ENCODE results near the gene TPBGL. TPM values are rescaled to one million over a fixed set of nuclear protein-coding genes. Genes with fewer than 3 reads are reported as not detected.

The TPBGL gene
- total and polyA plus RNA-seq, 2 of the 4 experiments (the other 2 are of a cell fraction): not detected

DNA sequence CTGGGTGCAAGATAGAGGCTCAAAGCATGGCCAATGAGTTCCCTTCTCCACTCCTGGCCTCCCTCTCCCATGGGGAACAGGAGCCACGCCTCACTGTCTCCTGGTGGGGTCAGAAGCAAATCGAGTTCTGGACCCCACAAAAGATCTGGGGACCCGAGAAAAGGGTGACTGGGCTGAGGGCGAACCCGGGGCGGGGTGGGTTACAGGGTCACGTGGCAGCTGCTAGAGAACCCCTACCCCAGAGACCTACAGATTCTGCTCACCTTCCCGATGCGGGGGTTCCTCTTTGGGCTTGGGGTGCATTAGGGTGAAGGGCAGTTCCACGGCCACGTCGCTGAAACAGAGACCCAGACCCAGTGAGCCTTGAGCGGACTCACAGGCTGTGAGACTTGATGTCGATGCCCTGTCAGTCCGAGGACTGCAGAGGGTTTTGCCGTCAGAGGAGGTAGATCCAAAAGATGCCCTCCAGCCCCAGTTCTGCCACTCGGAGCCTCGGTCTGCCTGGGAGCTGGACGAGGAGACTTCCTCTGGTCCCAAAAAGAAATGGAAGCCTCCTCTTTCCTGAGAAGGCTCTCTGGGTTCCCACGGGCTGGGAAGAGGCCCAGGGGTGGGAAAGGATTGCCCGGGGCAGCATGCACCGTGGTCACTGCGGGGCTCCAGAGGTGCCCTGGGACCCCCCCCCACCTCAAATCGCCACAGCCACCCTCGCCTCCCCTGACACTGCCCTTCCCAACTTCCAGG is 28.2 kb downstream of the TPBGL start:
- Histone ChIP-seq H3K18ac (ENCODE audit: low read depth, low read length) (no peak overlapping the region), H2BK5ac (ENCODE audit: low read depth, low read length, poor library complexity, severe bottlenecking) (no peak overlapping the region), H3K9me3 (ENCODE audit: control insufficient read depth, insufficient read depth, low read length) (no peaks in the 10 kb centered on the region), H3K4me2 (ENCODE audit: low read depth, low read length) (no peak overlapping the region), H3K79me1 (ENCODE audit: low read depth in 1 of 2, low read length in 2 of 2) (no peaks in the 10 kb centered on the region), H2AK9ac (replicated peaks; ENCODE audit: low read depth, low read length, poor library complexity) (no peak overlapping the region), H3K4ac (ENCODE audit: low read depth, low read length) (no peak overlapping the region), H2BK120ac (ENCODE audit: low read depth, low read length) (no peak overlapping the region), H3K23ac (ENCODE audit: low read depth, low read length) (no peak overlapping the region), H3K4me3 (ENCODE audit: insufficient read depth, low read depth, low read length) (no peak overlapping the region), H3K4me1 (ENCODE audit: control insufficient read depth, insufficient read depth, low read length) (no peaks in the 10 kb centered on the region; the same call in 1 of the 2 replicates), H3K27ac (ENCODE audit: insufficient read depth, low read length) (no peak overlapping the region), H3K14ac (replicated peaks; ENCODE audit: low read depth, low read length) (no peak overlapping the region), H4K20me1 (ENCODE audit: insufficient read depth, low read length) (no peaks in the 10 kb centered on the region; the same call in 1 of the 2 replicates), H2BK15ac (ENCODE audit: low read depth, low read length) (no peak overlapping the region), H3K27me3 (ENCODE audit: control insufficient read depth, insufficient read depth, low read length) (peaks cover under 1% of the 10 kb centered on the region; the same call in 1 of the 2 replicates), H3K36me3 (ENCODE audit: control insufficient read depth, insufficient read depth, low read length) (peaks cover 9% of the 10 kb centered on the region; the same call in 1 of the 2 replicates), H4K5ac (ENCODE audit: low read depth, low read length) (no peak overlapping the region), H3K9me1 (ENCODE audit: insufficient read depth, low read length) (no peaks in the 10 kb centered on the region; the same call in 1 of the 2 replicates), H3K56ac (ENCODE audit: extremely low read depth, insufficient read depth, low read length) (no peak overlapping the region), H4K8ac (ENCODE audit: low read depth in 2 of 2, low read length in 2 of 2) (no peak overlapping the region), H3K9ac (ENCODE audit: low read depth, low read length) (no peak overlapping the region), H4K91ac (ENCODE audit: insufficient read depth, low read depth, low read length) (no peak overlapping the region), H2AK5ac (ENCODE audit: low read depth, low read length) (no peak overlapping the region), H2AFZ (replicated peaks; ENCODE audit: low read length, poor library complexity) (no peak overlapping the region), H2BK20ac (ENCODE audit: low read depth, low read length) (no peak overlapping the region)
- POLR2A ChIA-PET (ENCODE audit: unreplicated experiment): no interaction called here
- ATAC-seq (ENCODE audit: low read depth) (no peak), DNase-seq (no peak)
- intact Hi-C loops (cut with micrococcal nuclease): no loop called here
- 97% methylated on average over 6 of the region's 25 CpGs; no CpG with 5 or more reads in 1 of the 2 experiments for WGBS, 2 experiments (ENCODE audit: extremely low coverage in 2 of 2, insufficient read length in 1 of 2)
- in situ Hi-C loops (cut with MboI; ENCODE audit: low sequenced_read_pairs): no loop called here
- no TSS peak for BruUV-seq (replicated peaks)
- CTCF ChIA-PET: interaction anchor here (0.6 kb wide), 1 partner anchor 20 kb away, joined by 6 read pairs; no protein-coding TSS in a partner anchor
- dilution Hi-C loops (cut with HindIII; ENCODE audit: low sequenced_read_pairs, unreplicated experiment): no loop called here
- TF ChIP-seq RCOR1 (IDR thresholded peaks at IDR 0.05; ENCODE audit: insufficient replicate concordance, low read length) (no peak), MAFK (IDR thresholded peaks at IDR 0.05; ENCODE audit: low read depth, low read length) (no peak), CHD1 (IDR thresholded peaks at IDR 0.05; ENCODE audit: low read depth, low read length) (no peak), MAZ (IDR thresholded peaks at IDR 0.05; ENCODE audit: borderline replicate concordance, low read depth, low read length) (no peak), CEBPB (IDR thresholded peaks at IDR 0.05; ENCODE audit: low read depth, low read length) (no peak), POLR2A (IDR thresholded peaks at IDR 0.05; ENCODE audit: low read depth, low read length) (no peak), RAD21 (IDR thresholded peaks at IDR 0.05; ENCODE audit: low read length) (no peak), SMC3 (IDR thresholded peaks at IDR 0.05; ENCODE audit: low read depth, low read length) (no peak), RFX5 (IDR thresholded peaks at IDR 0.05; ENCODE audit: low read depth, low read length) (no peak), NFE2L2 (IDR thresholded peaks at IDR 0.05; ENCODE audit: low read depth, low read length) (no peak), FOS (IDR thresholded peaks at IDR 0.05; ENCODE audit: low read depth, low read length) (no peak), MXI1 (IDR thresholded peaks at IDR 0.05; ENCODE audit: borderline replicate concordance, low read depth, low read length) (no peak)
- TF ChIP-seq, protein P1, sequence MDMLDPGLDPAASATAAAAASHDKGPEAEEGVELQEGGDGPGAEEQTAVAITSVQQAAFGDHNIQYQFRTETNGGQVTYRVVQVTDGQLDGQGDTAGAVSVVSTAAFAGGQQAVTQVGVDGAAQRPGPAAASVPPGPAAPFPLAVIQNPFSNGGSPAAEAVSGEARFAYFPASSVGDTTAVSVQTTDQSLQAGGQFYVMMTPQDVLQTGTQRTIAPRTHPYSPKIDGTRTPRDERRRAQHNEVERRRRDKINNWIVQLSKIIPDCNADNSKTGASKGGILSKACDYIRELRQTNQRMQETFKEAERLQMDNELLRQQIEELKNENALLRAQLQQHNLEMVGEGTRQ (IDR thresholded peaks at IDR 0.05; ENCODE audit: low read depth, low read length): no peak
- TF ChIP-seq, protein P2, sequence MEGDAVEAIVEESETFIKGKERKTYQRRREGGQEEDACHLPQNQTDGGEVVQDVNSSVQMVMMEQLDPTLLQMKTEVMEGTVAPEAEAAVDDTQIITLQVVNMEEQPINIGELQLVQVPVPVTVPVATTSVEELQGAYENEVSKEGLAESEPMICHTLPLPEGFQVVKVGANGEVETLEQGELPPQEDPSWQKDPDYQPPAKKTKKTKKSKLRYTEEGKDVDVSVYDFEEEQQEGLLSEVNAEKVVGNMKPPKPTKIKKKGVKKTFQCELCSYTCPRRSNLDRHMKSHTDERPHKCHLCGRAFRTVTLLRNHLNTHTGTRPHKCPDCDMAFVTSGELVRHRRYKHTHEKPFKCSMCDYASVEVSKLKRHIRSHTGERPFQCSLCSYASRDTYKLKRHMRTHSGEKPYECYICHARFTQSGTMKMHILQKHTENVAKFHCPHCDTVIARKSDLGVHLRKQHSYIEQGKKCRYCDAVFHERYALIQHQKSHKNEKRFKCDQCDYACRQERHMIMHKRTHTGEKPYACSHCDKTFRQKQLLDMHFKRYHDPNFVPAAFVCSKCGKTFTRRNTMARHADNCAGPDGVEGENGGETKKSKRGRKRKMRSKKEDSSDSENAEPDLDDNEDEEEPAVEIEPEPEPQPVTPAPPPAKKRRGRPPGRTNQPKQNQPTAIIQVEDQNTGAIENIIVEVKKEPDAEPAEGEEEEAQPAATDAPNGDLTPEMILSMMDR (conservative IDR thresholded peaks at IDR 0.05; ENCODE audit: low read depth, low read length): no peak
- TF ChIP-seq, protein P3, sequence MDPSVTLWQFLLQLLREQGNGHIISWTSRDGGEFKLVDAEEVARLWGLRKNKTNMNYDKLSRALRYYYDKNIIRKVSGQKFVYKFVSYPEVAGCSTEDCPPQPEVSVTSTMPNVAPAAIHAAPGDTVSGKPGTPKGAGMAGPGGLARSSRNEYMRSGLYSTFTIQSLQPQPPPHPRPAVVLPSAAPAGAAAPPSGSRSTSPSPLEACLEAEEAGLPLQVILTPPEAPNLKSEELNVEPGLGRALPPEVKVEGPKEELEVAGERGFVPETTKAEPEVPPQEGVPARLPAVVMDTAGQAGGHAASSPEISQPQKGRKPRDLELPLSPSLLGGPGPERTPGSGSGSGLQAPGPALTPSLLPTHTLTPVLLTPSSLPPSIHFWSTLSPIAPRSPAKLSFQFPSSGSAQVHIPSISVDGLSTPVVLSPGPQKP (IDR thresholded peaks at IDR 0.05; ENCODE audit: borderline replicate concordance, low read depth, low read length): no peak

Measured in IMR-90 (cell line).